Astrocyte of the hippocampus (primary cell): ENCODE data around the gene LRRC51.
"Not testable (repeated sequence)": the region's sequence is repeated elsewhere in the genome, so short reads cannot be mapped to it uniquely, and the experiment has no call there.

Source experiments
- DNase-seq: peaks from one replicate; pipeline ENCODE4 v3.0.0; 2011; ENCODE audit warnings: low read depth, low spot score

The LRRC51 gene

DNA sequence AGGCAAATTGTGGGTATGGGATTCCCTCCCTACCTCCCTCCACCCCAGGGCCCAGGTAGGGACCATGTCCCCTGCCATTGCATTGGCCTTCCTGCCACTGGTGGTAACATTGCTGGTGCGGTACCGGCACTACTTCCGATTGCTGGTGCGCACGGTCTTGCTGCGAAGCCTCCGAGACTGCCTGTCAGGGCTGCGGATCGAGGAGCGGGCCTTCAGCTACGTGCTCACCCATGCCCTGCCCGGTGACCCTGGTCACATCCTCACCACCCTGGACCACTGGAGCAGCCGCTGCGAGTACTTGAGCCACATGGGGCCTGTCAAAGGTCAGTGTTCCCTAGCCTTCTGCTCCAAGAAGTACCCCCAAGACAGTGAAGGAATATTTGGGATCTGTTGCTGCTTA lies 25.2 kb downstream of the LRRC51 start, which contains the start of gene TOMT:
Gene TOMT, plus strand, starts transcription at position 37 of the 400 bp plus-strand sequence. Its CDS starts 28 bp downstream, at position 65.
- no peak for DNase-seq

DNA sequence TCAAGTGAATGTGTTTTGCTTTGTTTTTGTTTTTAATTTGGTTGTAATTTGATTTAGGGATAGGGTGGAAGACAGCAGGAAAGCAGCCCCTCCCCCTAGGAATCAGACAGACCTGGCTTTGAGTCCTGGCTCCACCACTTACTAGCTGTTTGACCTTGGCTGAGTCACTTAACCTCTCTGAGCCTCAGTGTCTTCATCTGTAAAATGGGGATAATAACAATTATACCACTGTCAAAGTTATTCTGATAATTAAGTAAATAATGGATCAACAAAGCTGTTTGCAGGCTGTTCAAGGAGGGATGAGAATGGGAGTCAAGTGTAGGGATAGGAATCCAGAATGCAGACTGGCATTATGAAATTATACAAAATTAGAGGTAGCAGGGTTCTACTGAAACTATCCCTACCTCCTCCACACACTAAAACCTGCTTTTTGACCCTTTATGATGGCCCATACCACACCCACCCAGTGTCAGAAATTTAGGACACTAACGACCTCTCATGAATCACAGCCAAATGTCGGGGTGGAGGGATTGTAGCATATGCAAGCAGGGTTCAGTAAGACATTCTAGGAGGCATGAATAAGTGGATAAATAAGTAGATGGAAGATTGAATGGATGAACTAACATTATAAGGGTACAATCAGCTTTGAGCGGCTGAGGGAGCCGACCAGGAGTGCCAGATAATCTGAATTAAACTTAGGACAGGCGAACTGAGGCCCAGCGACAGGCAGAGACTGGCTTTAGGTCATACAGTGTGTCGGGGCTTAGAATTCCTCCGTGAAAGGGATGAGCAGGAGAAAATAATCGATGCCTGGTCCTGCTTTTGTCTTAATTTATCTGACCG lies 30.9 kb downstream of the LRRC51 start:
- DNase-seq: no peak

DNA sequence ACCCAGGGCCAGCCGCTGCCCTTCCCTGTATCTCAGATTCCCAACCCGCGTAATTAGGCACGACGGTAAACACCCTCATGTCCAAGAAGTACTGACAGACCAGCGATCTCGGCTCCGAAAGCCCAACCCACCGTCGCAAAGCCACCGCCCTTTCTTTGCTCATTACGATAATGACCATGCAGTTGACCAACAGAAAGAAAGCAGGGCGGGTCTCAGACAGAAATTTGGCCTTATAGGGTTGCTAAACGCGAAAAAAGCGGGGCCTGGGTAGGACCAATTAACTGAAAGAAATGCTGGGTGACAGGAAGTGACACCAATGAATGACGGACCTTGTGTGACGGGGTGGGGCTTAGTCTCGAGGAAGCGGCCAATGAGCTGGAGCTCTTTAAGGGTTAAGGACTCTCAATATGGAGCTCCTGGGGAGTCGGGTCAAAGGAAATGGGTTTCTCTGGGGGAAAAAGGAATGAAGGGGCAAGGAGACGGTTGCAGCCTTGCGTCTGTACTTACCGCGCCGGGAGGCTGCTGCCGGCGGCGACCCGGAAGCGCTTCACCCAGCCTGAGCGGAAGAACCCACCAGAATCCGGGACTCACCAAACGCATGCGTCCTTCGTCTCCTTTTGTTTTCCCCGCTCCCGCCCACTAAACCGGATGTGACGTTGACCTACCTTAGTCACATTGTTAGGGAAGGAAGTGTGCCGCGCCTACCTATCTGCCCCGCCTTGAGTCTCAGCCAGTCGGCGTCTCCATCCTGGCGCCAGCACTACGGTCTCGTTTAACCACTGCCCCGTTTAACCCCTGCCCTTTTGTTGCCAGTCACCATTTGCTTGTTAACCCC lies 31.7 kb downstream of the LRRC51 start, which contains the start of gene ANAPC15:
Gene ANAPC15, minus strand, starts transcription at position 553 of the 835 bp plus-strand sequence. CDS start 1,419 bp downstream, outside the sequence.
- DNase-seq: peak; percentile 99

DNA sequence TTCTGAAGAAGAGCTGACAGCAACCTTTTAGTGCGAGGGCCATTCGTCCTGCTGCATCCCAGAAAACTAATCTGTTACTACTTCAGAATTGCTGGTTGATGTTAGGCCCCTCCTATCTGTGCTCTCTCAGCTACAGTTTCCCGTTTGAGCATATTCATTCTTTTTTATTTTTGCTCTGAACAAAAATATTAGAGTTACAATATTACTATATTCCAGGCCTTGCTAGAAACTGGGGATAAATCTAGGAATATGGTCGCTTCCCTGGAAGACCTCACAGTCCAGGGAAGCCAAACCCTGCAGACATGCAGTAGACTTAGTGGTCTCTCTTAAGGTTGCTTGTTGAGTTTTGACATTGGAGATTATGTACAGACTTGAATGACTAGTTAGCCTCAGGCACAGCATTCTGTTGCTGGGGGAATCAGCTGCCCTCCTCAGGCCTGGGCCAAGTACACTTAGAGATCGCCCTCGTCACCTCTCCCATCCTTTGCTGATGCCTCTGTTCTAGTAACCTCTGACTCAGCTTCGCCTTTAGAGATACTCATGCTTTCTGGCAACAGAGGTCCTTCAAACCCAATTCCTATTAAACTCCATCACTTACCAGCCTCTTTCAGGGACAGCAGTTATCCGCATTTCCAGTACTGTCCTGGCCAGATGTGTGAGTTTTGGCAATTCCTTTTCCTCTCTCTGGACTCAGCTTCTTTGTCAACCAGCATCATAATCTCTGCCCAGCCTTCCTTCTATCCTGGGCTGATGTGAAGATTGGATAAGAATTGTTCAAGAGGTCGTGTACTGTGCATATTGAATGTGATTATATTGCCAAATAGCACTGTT lies 32.5 kb downstream of the LRRC51 start:
- DNase-seq: no peak

DNA sequence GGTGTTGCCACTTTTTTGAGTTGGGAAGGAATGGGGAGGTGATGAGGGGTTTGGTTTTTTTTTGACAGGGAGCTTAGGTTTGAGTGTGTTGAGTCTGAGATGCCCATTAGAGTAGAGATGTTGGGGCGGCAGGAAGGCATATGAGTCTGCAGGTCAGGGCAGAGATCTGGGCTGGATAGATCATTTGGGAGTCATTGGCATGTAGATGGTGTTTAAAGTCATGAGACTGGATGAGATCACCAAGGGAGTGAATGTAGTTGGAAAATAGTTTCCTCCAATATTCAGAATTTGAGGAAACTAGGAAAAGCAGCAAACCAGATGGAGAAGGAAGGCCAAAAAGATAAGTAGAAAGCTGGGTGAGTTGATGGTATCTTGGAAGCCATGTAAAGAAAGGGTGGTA lies 33.9 kb downstream of the LRRC51 start:
- DNase-seq: no peak

DNA sequence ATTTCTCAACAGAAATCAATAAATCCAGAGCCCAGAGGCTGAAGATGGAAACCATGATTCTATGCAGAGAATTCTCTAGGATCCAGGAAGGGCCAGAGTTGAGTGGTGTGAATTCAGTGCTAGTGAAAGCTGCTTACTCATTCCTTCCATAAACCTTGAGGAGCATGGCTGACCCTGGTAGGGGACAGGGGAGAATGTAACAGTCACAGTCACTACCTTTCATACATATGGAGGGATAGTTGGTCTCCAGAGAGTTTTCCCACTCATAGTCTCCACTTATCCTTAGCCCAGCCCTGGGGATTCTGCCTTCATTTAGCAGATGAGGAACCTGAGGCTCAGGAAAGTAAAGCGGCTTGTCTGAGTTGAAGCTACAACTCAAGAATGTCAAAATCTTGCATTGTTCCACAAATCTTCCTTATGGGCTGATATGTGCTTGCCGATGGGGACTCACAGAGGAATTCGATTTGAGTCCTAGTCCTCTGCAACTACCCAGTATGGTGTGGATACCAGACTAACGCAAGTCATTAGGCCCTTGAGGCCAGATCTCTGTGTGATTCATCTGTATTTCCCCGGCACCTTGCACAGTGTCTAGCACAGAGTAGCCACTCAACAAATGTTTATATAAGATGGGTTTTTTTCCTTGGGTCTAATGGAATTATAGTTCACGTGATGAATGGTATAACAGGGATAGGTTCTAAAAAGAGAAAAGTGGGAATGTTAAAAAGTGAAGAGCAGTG lies 35.5 kb downstream of the LRRC51 start:
- DNase-seq: no peak

DNA sequence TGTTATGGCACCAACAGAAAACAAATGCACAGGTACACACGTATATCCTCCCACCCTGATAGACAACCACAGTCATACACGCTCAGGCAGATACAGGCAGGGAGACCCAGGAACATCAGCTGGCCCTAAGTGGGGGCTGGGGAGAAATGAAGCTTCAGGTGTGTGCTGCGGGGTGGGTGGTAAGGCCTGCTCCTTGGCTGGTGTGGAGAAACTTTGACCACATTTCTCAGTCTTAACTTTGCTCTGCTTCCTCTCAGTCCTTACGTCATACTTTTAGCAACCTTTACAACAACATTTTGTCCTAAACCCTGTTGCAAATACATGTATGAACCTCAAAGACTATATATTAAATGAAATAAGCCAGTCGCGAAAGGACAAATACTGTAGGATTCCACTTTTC lies 38.5 kb downstream of the LRRC51 start:
- no peak for DNase-seq

DNA sequence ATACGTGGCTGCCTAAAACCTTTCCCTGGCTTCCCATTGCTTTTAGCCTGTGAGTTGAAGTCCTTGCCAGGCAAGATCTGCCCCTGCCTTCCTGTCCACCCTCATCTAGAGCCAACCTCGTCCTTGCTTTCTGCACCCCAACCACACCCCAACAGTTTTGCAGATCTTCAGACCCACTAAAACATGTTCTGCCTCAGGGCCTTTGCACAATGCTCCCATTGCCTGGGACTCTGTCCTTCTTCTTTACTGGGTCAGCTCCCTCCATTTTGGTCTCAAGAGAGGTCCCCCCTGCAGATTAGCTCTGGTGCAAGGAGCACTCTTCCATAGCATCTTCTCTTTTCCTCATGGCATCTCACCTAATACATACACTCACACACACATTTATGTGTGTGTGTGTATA lies 40.3 kb downstream of the LRRC51 start:
- no peak for DNase-seq

DNA sequence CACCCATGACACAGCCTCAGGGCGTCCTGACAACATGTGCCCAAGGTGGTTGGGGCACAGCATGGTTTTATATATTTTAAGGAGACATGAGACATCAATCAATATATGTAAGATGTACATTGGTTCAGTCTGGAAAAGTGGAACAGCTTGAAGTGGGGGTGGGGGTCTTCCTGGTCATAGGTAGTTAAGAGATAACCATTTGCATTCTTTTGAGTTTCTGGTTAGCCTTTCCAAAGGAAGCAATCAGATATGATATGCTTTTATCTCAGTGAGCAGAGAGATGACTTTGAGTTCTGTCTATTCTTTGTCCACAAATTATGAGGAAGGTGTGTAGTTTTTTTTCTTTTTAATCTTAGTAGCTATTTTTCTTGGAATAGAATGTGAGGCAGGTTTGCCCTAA lies 42.0 kb downstream of the LRRC51 start:
- no peak for DNase-seq

DNA sequence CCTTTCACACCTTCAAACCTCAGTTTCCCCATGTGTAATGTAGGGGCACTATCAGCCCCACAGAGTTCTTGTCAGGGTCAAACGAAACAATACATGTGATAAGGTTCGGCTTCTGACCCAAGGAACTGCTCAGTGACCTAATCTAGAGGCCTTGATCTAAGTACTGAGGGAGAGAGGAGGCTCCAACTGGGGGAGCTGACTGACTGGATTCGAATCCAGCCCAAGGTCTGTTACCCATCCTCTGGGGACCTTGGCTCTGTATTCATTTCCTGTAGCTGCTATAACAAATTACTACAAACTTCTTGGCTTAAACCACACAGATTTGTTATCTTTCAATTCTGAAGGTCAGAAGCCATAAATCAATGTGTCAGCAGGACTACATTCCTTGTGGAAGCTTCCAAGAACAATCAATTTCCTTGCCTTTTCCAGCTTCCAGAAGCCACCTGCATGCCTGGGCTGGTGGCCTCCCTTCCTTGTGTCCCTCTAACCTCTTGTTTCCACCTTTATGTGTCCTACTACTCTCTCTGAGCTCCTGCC lies 42.5 kb downstream of the LRRC51 start:
- no peak for DNase-seq

DNA sequence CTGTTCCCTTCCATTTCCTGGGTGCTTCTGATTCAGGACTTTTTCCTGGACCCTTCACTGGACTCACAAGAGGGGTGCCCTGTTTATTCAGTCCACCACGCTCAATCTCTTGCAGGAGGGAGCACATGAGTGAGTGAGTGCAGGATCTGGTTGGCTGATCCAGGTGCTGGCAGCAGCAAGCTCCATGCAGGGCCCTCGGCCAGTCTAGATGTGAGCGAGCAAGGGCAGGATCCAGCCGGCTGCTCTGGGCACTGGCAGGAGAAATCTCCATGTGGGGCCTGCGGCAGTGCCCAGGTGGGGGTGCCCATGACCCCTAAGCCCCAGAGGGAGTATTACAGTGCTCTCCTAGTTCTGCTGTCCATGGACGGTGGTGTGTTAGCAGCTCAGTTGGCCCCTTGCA lies 43.4 kb downstream of the LRRC51 start:
- no peak for DNase-seq

DNA sequence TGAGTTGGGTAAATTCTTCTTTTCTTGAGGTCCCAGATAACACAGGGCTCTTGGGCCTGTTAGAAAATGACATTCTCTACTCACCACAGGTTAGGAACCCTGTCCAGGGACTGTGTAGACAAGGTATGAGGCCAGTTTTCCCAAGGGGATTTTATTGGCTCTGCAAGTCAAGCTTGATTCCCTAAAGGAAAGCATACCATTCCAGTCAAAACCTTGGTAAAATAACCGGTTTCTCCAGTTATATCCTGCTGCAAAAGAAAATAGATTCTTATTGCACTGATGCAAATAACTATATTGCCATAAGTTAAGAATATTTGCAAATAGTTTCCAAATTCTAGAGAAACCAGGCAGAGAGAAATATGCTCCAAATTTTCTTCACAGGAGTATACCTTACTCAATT lies 45.3 kb downstream of the LRRC51 start:
- DNase-seq: no peak

DNA sequence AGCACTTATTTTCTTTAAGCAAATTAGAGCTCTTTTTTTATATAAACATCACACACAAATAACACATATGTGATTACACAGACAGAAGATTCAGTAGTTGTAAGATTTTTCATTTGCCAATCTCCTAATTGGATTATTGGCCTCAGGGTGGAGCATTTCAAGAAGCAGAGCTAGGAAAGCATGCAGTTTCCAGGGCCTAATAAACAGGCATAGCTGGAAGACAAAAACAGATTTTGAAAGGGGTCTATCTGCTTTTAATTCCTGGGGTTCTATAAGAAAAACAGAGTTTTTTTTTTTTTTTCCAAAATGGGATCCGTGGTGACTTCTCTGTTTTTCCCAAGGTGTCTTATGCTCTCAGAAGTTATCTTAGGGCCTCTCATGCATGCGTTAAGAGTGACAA lies 47.3 kb downstream of the LRRC51 start:
- no peak for DNase-seq

DNA sequence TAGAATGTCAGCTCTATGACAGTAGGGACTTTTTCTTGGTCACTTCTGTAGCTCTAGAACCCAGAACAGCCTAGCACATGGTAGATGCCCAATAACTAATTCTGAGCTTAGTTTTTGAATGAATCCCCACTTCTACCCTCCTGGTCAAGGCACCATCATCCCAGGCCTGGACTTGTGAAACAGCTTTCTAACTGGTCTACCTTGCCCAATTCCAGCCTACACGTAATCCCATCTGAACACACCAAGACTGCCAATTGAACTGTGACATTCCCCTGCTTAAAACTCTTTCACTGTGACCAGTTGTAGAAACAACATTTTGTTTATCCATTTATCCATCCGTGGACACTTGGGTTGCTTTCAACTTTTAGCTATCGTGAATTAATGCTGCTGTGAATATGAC lies 48.7 kb downstream of the LRRC51 start:
- no peak for DNase-seq

DNA sequence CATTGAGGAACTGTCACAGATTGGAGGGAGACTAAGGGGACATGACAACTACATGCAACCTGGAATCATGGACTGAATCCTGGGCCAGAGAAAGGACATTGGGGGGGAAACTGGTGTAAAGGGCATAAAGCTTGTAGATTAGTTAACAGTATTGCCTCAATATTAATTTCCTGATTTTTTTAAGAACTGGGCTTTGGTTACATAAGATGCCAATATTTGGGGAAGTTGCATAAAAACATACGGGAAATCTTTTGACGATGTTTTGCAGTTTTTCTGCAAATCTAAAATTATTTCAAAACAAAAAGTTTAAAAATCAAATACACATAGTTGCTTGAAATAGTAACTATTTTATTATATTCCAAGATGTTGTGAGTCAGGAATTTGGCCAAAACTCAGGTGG lies 52.0 kb downstream of the LRRC51 start:
- no peak for DNase-seq

DNA sequence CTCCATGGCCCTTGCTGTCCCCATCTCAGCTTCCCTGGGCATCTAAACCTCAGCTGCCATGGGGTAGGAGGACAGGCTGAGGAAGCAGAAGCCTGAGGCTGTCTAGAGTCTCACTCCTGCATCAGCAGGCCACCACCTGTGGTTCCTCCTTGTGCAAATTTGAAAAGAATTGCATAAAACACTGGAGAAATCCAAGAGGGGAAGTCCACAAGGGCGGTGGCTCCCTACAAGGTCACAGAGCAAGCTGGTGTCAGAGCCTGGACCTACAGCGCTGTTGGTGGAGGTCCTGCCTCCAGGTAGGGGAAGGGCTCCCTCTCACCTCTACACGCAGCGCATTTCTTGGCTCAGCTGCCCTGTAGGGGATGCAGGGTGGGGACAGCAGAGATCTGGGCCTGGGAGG lies 54.8 kb downstream of the LRRC51 start, which contains the start of gene FOLR3:
Gene FOLR3, plus strand, starts transcription at position 253 of the 400 bp plus-strand sequence. CDS start 228 bp downstream, outside the sequence.
- DNase-seq: not testable (repeated sequence)

DNA sequence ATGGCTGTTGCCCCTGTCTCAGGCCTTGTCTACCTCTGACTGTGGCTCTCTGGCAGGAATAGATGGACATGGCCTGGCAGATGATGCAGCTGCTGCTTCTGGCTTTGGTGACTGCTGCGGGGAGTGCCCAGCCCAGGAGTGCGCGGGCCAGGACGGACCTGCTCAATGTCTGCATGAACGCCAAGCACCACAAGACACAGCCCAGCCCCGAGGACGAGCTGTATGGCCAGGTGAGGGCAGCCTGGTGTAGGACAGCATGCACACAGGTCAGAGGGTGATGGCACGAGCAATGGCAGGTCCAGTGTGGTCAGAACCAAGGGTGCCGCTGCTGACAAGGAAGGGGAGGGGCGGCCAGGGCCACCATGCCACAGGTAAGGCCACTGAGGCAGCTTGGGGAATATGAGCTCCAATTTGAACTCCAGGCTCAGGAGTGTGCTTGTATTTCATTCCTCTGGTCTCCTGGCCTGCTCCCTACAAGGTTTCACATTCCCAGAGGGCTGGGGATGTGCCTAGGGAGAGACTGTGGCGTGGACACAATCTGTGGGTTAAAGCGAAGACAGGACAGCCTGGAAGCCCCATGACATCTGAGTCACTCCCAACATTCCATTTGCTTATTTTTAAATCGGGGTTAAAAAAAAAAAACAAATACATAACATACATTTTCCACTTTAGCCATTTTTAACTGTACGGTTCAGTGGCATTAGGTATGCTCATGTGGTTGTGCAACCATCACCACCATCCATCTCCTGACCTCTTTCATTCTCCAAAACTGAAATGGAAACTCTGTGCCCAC lies 55.4 kb downstream of the LRRC51 start:
- DNase-seq: peak; percentile 21

DNA sequence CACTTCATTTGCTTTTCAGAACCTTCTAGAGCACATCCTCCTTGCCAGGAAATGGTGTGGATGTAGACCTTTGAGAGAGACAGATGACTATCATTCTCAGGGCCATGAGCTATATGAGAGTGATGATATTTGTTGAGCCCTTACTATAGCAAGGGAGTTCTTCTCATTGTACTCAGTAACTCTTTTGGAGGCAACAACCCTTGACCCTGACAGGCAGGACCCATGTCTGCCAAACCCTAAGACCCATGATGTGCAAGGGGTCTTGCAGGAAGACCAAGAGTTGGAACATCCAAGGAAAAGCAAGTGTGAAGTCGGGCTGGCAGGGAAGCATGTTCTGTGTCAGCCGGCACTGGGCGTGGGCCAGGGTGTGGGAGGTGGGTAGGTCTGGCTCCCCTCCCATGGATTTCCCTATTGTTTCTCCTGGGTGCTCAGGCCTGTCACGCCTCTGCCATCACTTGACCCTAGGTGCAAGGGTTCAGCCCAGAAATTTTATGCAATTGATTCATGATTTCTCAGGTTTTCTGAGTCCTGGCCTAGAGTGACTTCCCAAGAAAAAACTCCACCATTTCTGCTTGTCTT lies 56.1 kb downstream of the LRRC51 start:
- no peak for DNase-seq

DNA sequence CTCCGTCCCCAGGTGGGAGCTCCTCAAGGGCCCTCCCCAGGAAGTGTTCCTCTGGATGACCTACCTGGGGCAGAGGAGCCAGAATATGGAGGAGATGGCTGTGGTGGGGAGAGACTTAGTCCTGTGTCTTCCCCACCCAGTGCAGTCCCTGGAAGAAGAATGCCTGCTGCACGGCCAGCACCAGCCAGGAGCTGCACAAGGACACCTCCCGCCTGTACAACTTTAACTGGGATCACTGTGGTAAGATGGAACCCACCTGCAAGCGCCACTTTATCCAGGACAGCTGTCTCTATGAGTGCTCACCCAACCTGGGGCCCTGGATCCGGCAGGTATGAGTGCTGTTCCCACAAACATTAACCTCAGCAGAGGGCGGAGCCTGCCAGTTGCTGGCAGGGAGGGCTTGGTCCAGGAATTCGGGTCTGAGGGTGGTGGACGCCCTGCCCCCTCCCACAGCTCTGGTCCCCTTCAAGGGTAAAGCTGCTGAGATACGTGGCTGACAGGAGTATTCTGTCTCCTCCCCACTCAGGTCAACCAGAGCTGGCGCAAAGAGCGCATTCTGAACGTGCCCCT lies 58.3 kb downstream of the LRRC51 start:
- no peak for DNase-seq
